Large intestine (tissue), 3 donors: ENCODE measurements around the gene APBB2. TPM values are rescaled to one million over a fixed set of nuclear protein-coding genes. Genes with fewer than 3 reads are reported as not detected.

Source experiments
- DNase-seq, 2 donors: peaks; one replicate each; pipeline versions ENCODE4 v3.0.0 to v3.0.0-alpha.2; 2013
- H3K27ac ChIP-seq: one replicate; pipeline ENCODE4 v1.5.1; 2013; ENCODE audit warnings: low read length
- H3K27me3 ChIP-seq: 2 replicates; pipeline ENCODE4 v1.6.1; 2013; ENCODE audit warnings: low read length; ENCODE audit not compliant: control insufficient read depth, insufficient read depth
- H3K36me3 ChIP-seq: 2 replicates; pipeline ENCODE4 v1.6.1; 2013; ENCODE audit warnings: low read length; ENCODE audit not compliant: control insufficient read depth, insufficient read depth
- H3K4me1 ChIP-seq: one replicate; pipeline ENCODE4 v1.6.1; 2013; ENCODE audit warnings: low read length; ENCODE audit not compliant: control insufficient read depth, insufficient read depth
- H3K4me3 ChIP-seq: one replicate; pipeline ENCODE4 v1.5.1; 2013; ENCODE audit warnings: low read length
- H3K9me3 ChIP-seq: one replicate; pipeline ENCODE4 v1.6.1; 2013; ENCODE audit warnings: mild to moderate bottlenecking, low read depth, low read length, moderate library complexity; ENCODE audit not compliant: control insufficient read depth
- WGBS: methylation state at CpG from one replicate; pipeline ENCODE4 v1.1.5; 2013; ENCODE audit warnings: low lambda C conversion rate; ENCODE audit not compliant: insufficient coverage; 5-methylcytosine and 5-hydroxymethylcytosine counted together
- polyA plus RNA-seq: library from polyadenylated mRNA; unstranded; fragments of 120-200 nt; gene quantifications from one replicate; pipeline ENCODE4 v1.2.1, GENCODE V29; 2013

APBB2 gene
- polyA plus RNA-seq, 1 donor = 26.6 TPM

DNA sequence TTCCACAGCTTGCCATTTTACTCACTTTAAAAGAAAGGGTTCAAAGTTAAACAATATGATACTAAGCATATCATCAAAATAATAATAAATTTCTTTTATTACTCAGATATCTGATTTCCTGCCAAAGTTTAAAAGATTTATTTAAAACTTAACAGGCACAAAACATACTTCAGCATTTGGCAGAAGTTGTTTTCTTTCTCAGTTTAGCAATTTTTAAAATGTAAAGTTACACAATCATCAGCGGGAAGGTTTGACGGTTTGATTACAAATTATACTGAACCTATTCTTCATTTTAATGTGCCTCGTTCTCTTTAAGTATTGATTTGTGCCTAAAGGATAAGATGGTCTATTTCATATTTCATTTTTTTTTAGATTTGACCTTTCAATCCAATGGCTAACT is 227.2 kb downstream of the APBB2 start:
- no peak overlapping the region for H3K4me3 ChIP-seq
- no peak overlapping the region for H3K27ac ChIP-seq
- H3K36me3 ChIP-seq = no peaks in the 10 kb centered on the region
- DNase-seq = no peak
- no peaks in the 10 kb centered on the region for H3K9me3 ChIP-seq
- no peaks in the 10 kb centered on the region for H3K27me3 ChIP-seq
- H3K4me1 ChIP-seq = no peaks in the 10 kb centered on the region
- 87% methylated on average over 3 of the region's 3 CpGs for WGBS

DNA sequence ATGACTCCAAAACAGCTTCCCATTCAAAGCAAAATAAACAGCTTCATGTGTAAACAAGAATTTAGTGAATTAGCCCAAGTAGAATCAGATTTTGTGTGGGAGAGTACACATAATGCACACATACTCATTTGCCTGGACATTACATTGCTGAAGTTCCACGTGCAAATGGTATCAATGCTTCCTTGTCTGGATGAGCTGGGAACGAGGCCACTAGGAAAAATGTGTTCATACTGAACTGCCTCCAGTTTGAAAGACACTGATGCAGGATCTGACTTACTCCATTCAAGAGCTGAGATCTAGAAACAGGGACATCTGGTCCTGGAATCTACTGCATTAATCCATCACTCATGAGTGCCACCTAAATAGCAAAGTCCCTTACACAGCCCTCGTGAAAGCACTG is 228.0 kb downstream of the APBB2 start:
- H3K27me3 ChIP-seq = no peaks in the 10 kb centered on the region
- WGBS = no CpG with 5 or more reads among the region's 3 CpGs
- H3K27ac ChIP-seq = no peak overlapping the region

DNA sequence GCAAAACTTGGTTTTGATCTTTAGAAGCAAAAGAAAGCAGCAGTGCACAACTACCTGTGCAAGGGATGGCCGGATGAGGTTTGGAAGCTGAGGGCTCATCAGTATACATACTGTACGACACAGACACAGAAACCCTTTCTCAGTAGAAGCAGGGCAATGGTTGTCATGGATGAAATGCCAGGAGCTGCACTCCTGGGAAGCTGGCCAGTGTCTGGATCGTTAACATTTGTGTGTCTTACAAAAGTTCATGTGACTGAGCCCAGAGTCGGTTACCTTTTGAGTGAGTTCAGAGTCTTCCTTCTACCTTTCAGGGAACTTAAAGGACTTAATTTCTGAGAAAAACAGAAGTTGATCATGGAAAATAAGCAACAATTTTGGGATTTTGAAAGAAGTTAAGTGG is 230.3 kb downstream of the APBB2 start:
- Histone ChIP-seq H3K4me3 (no peak overlapping the region), H3K27me3 (no peaks in the 10 kb centered on the region), H3K36me3 (no peaks in the 10 kb centered on the region), H3K4me1 (no peaks in the 10 kb centered on the region), H3K27ac (no peak overlapping the region), H3K9me3 (no peaks in the 10 kb centered on the region)
- no CpG with 5 or more reads among the region's 4 CpGs for WGBS
- DNase-seq = no peak

More for the DNA sequence above, 228.0 kb downstream of the APBB2 start:
- DNase-seq = no peak
- Histone ChIP-seq H3K36me3 (no peaks in the 10 kb centered on the region), H3K9me3 (no peaks in the 10 kb centered on the region), H3K4me1 (no peaks in the 10 kb centered on the region), H3K4me3 (no peak overlapping the region)

DNA sequence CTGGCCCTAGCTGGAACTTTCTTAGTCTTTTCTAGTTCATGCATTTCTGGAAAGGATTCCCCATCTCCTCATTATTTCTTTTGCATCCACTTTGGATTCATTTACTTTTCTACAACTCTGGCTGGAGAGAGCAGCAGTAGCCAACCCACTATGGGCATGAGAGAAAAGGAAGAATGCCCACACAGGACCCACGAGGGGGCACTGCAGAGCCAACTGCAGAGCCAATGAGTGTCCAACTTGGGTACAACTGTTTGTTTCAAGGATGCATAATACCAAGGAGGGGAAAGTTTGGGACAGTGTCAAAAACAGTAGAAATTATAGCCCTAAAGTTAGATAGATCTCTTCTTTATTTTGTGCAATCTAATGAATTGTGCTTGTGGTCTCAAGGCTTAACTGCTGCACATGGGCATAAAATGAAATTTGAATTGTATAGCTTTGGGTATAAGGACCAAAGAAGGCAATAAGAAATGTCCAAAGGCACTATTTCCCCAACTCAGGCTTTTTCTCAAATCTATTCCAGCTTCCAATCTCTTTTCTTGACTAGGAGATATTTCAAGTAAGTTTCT is 233.9 kb downstream of the APBB2 start:
- no peaks in the 10 kb centered on the region for H3K36me3 ChIP-seq
- no peaks in the 10 kb centered on the region for H3K9me3 ChIP-seq
- no peaks in the 10 kb centered on the region for H3K27me3 ChIP-seq
- H3K4me1 ChIP-seq = no peaks in the 10 kb centered on the region
- no peak for DNase-seq
- H3K4me3 ChIP-seq = no peak overlapping the region
- no CpG with 5 or more reads among the region's 1 CpG for WGBS
- H3K27ac ChIP-seq = no peak overlapping the region

DNA sequence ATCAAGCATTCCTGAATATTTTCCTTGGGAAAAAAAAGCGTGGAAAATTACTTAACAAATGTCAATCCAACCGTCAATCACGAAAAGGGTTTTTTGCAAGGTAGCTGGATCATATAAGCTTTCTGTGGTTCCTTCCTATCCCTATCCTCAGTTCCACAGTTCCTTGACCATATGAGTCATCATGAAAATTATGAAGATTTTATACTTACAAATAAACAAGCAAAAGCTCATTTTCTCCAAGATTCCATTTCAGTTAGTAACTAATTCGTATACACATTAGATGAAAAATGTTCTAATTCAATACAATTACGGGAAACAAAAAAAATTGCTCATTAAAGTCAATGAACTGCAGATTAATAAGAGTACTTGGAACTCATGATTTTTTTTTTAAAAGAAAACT is 235.8 kb downstream of the APBB2 start:
- Histone ChIP-seq H3K27ac (no peak overlapping the region), H3K9me3 (no peaks in the 10 kb centered on the region), H3K36me3 (no peaks in the 10 kb centered on the region), H3K4me3 (no peak overlapping the region), H3K4me1 (no peaks in the 10 kb centered on the region), H3K27me3 (no peaks in the 10 kb centered on the region)
- 97% methylated on average over 5 of the region's 5 CpGs for WGBS
- no peak for DNase-seq

DNA sequence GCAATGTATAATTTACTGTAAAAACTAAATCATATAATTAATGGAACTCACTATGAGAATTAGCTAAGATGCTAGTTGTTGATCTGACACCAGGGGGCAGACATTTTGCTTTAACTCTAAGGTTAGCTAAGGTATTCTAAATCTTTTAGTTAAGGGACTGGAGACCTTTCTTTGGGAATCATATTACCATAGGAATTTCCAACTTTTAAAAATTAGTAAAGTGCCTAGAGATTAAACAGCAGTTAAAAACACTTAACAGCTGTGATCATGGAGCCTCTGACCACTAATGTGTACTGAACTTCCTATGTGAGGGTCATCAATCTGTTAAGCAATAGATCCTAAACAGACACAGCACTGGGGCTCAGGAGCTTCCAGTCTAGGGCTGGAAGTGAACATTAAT is 238.0 kb downstream of the APBB2 start:
- Histone ChIP-seq H3K27ac (no peak overlapping the region), H3K27me3 (no peaks in the 10 kb centered on the region), H3K36me3 (no peaks in the 10 kb centered on the region), H3K9me3 (no peaks in the 10 kb centered on the region), H3K4me1 (no peaks in the 10 kb centered on the region), H3K4me3 (no peak overlapping the region)
- DNase-seq = peak; percentile 19 to 42

DNA sequence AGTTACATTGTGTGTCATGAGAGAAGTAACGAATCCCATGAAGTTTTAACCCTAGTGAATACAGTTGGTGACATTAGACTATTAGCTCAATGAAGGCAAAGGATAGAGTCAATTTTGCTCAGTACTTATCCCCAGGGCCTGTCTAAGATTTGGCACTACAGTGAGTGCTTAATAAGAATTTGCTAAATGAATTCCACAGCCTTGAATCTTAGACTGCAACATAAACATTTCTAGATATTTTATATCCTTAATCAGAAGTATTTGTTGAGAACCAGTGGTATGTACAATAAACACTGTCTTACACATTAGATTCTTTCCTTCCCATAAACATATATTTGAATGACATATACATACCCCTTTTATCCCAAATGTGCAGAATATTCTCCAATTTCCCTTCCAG is 241.6 kb downstream of the APBB2 start:
- WGBS = no CpG with 5 or more reads among the region's 1 CpG
- no peaks in the 10 kb centered on the region for H3K4me1 ChIP-seq
- H3K9me3 ChIP-seq = no peaks in the 10 kb centered on the region
- H3K36me3 ChIP-seq = no peaks in the 10 kb centered on the region
- H3K27me3 ChIP-seq = no peaks in the 10 kb centered on the region
- H3K27ac ChIP-seq = no peak overlapping the region
- no peak for DNase-seq
- H3K4me3 ChIP-seq = no peak overlapping the region

DNA sequence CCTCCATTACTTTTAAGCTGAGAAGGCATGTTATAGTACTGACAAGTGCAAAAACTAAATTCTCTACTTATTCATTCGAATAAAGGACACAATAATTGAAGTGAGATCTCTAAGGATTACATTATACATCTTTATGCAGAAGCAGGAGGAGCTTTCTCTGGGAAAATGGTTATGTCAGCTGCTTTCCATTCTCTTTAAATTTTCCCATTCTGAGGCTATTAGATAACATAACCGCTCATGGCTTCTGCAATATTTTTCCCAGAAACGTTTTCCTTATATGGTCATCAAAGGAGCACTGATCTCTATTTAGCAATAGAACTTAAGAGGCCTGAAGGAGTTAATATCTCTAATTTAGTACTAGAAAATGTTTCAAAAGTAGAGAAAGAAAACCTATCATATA is 243.0 kb downstream of the APBB2 start:
- no peak overlapping the region for H3K4me3 ChIP-seq
- H3K27ac ChIP-seq = no peak overlapping the region
- peaks cover 3% of the 10 kb centered on the region for H3K9me3 ChIP-seq
- no peaks in the 10 kb centered on the region for H3K27me3 ChIP-seq
- 92% methylated on average over 2 of the region's 3 CpGs for WGBS
- DNase-seq = no peak
- no peaks in the 10 kb centered on the region for H3K36me3 ChIP-seq
- no peaks in the 10 kb centered on the region for H3K4me1 ChIP-seq

DNA sequence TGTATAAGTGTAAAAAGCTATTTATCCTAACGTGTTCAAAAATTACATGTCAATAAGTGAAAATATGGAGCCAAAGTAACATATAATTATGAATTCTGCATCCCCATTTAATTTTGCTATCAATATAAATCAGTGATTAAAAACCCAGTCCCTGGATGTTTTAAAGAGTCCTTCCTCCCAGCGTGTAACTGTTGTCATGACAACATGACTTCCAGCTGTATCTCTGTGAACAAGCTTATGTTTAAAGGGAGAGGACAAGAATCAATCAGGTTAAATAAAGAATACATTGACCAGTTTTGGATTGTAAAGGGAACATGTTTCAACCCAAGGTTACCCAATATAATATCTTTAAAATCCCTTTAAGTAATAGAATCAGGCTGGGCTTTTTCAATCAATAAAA is 244.8 kb downstream of the APBB2 start:
- Histone ChIP-seq H3K9me3 (peaks cover 3% of the 10 kb centered on the region), H3K36me3 (no peaks in the 10 kb centered on the region), H3K27ac (no peak overlapping the region), H3K27me3 (no peaks in the 10 kb centered on the region), H3K4me3 (no peak overlapping the region), H3K4me1 (no peaks in the 10 kb centered on the region)
- no peak for DNase-seq
- WGBS = no CpG with 5 or more reads among the region's 2 CpGs

DNA sequence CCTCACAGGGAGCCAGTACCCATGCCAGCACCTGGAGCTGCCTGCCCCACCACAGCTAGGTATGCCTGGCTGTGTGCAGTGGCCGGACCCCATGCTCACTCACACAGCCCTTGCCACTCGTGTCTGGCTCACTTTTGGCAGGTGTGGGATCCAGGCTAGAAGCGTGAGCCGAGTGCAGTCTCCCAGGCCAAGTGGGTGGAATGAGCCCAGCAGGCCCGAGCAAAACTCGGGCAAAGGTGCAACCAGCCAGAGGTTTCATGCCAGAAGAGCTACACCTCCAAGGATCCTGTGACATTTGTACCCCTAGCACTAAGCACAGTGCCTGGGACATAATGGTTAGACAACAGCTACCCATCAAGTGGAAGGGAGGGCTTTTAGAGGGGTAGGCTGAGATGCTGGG is 246.8 kb downstream of the APBB2 start:
- Histone ChIP-seq H3K36me3 (no peaks in the 10 kb centered on the region), H3K4me3 (no peak overlapping the region), H3K27me3 (no peaks in the 10 kb centered on the region), H3K27ac (no peak overlapping the region), H3K4me1 (no peaks in the 10 kb centered on the region), H3K9me3 (peaks cover 3% of the 10 kb centered on the region)
- WGBS = no CpG with 5 or more reads among the region's 6 CpGs
- DNase-seq = no peak

DNA sequence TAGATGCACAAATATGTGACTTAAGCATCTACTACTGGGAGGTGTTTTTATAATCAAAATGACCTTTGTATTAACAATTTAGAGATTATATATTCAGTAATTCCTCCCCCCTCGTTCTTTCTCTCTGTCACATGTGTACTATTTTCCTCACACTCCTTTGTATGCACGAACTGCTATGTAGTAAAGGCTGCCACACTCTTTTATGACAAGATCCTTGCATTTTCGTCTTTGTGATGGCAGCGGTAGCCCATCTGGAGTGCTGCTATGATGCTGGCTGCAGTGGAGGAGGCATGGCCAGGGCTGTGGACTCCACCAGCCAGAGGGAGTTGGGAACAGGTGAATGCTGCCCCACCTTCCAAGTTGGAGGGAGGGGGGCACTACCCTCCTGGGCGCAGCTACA is 248.3 kb downstream of the APBB2 start:
- Histone ChIP-seq H3K9me3 (peaks cover 3% of the 10 kb centered on the region), H3K4me1 (no peaks in the 10 kb centered on the region), H3K36me3 (no peaks in the 10 kb centered on the region), H3K27ac (no peak overlapping the region), H3K4me3 (no peak overlapping the region), H3K27me3 (no peaks in the 10 kb centered on the region)
- 80% methylated on average over 1 of the region's 5 CpGs for WGBS
- no peak for DNase-seq
